Measurements from ENCODE around the gene RNF207.

Gene RNF207

GRCh38 chr1:6241107-6241886 is 35.4 kb downstream of the RNF207 start:
- no peak overlapping the region for H2AFZ ChIP-seq (ENCODE audit: low read depth)
- H3K4me2 ChIP-seq: no peak overlapping the region
- TF ChIP-seq CTCF (conservative IDR thresholded peaks at IDR 0.05; ENCODE audit: low read depth, low read length): no peak
- H3K27me3 ChIP-seq (ENCODE audit: insufficient read depth, low read depth): peaks cover 68% of the 10 kb centered on the region
- no peaks in the 10 kb centered on the region for H3K36me3 ChIP-seq (ENCODE audit: insufficient read depth)
- no peaks in the 10 kb centered on the region for H3K79me2 ChIP-seq (ENCODE audit: insufficient read depth, low read depth)
- H3K27ac ChIP-seq: no peak overlapping the region
- H4K20me1 ChIP-seq (ENCODE audit: insufficient read depth): no peaks in the 10 kb centered on the region
- peaks cover 8% of the 10 kb centered on the region for H3K4me1 ChIP-seq (ENCODE audit: low read depth, poor library complexity, severe bottlenecking)
- H3K4me3 ChIP-seq (IDR thresholded peaks at IDR 0.05; ENCODE audit: insufficient read depth, low read depth, low read length): no peak overlapping the region
- H3K9ac ChIP-seq: no peak overlapping the region

- no peak overlapping the region for H3K27ac ChIP-seq
- H3K4me3 ChIP-seq (IDR thresholded peaks at IDR 0.05; ENCODE audit: insufficient read depth, low read depth, low read length): no peak overlapping the region
- no peak overlapping the region for H3K9ac ChIP-seq
- no peaks in the 10 kb centered on the region for H3K36me3 ChIP-seq (ENCODE audit: insufficient read depth)
- H3K4me2 ChIP-seq: no peak overlapping the region
- TF ChIP-seq CTCF (conservative IDR thresholded peaks at IDR 0.05; ENCODE audit: low read depth, low read length): no peak
- H4K20me1 ChIP-seq (ENCODE audit: insufficient read depth): no peaks in the 10 kb centered on the region
- H2AFZ ChIP-seq (ENCODE audit: low read depth): no peak overlapping the region
- H3K79me2 ChIP-seq (ENCODE audit: insufficient read depth, low read depth): no peaks in the 10 kb centered on the region
- H3K27me3 ChIP-seq (ENCODE audit: insufficient read depth, low read depth): peaks cover 71% of the 10 kb centered on the region
- H3K4me1 ChIP-seq (ENCODE audit: low read depth, poor library complexity, severe bottlenecking): peaks cover 11% of the 10 kb centered on the region
These were observed 36.2 kb downstream of the RNF207 start for GRCh38 chr1:6241887-6242740.

- Histone ChIP-seq H3K36me3 (ENCODE audit: insufficient read depth) (no peaks in the 10 kb centered on the region), H3K79me2 (ENCODE audit: insufficient read depth, low read depth) (no peaks in the 10 kb centered on the region), H3K4me2 (no peak overlapping the region), H3K4me1 (ENCODE audit: low read depth, poor library complexity, severe bottlenecking) (peaks cover 11% of the 10 kb centered on the region), H3K27ac (no peak overlapping the region), H3K9ac (no peak overlapping the region), H4K20me1 (ENCODE audit: insufficient read depth) (no peaks in the 10 kb centered on the region), H2AFZ (ENCODE audit: low read depth) (no peak overlapping the region), H3K4me3 (IDR thresholded peaks at IDR 0.05; ENCODE audit: insufficient read depth, low read depth, low read length) (no peak overlapping the region), H3K27me3 (ENCODE audit: insufficient read depth, low read depth) (peaks cover 73% of the 10 kb centered on the region)
- TF ChIP-seq CTCF (conservative IDR thresholded peaks at IDR 0.05; ENCODE audit: low read depth, low read length): no peak
These were observed 37.3 kb downstream of the RNF207 start for GRCh38 chr1:6243053-6243834.

GRCh38 chr1:6243993-6244392 is 38.1 kb downstream of the RNF207 start, which contains the start of gene HES3:
TSS of gene HES3 (plus strand) at chr1:6244179. CDS start at chr1:6244366, 187 bp downstream.
- peaks cover 11% of the 10 kb centered on the region for H3K4me1 ChIP-seq (ENCODE audit: low read depth, poor library complexity, severe bottlenecking)
- H3K4me3 ChIP-seq (IDR thresholded peaks at IDR 0.05; ENCODE audit: insufficient read depth, low read depth, low read length): no peak within 1 kb of the TSS
- H3K9ac ChIP-seq: no peak within 1 kb of the TSS
- TF ChIP-seq CTCF (conservative IDR thresholded peaks at IDR 0.05; ENCODE audit: low read depth, low read length): no peak
- peaks cover 72% of the 10 kb centered on the region for H3K27me3 ChIP-seq (ENCODE audit: insufficient read depth, low read depth)
- no peak within 1 kb of the TSS for H3K27ac ChIP-seq
- H3K79me2 ChIP-seq (ENCODE audit: insufficient read depth, low read depth): no peaks in the 10 kb centered on the region
- no peak within 1 kb of the TSS for H2AFZ ChIP-seq (ENCODE audit: low read depth)
- H3K36me3 ChIP-seq (ENCODE audit: insufficient read depth): no peaks in the 10 kb centered on the region
- H3K4me2 ChIP-seq: no peak within 1 kb of the TSS
- no peaks in the 10 kb centered on the region for H4K20me1 ChIP-seq (ENCODE audit: insufficient read depth)
